ENCODE measurements around the gene NKX2-4. TPM values are rescaled to one million over a fixed set of nuclear protein-coding genes. Genes with fewer than 3 reads are reported as not detected.

The NKX2-4 gene
- total RNA-seq, 2 donors from 2014 or later: not detected

DNA sequence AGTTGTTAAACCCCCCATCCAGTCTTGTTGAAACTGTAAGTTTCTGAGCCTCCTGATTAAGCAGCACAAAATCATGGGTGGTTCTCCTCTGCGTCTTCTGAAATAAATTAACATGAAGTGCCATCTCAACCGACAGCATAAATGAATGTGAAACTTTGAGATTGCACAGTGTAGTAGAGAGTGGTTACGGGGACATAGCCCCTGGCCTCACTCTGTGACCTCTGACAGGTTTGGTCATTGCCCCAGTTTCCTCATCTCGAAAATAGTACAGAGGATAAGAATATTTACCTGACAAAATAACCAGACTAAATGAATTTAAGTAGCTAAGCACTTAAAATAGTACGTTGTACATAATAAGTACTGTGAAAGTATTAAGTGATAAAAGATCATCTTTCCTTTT is 19.1 kb downstream of the NKX2-4 start:
- Histone ChIP-seq H3K9me3 (no peaks in the 10 kb centered on the region), H3K36me3 (no peaks in the 10 kb centered on the region), H3K4me3 (no peak overlapping the region), H3K27ac (no peak overlapping the region), H3K4me1 (no peaks in the 10 kb centered on the region), H3K27me3 (no peaks in the 10 kb centered on the region), H3K9ac (ENCODE audit: low read depth in 2 of 2, low read length in 2 of 2) (no peak overlapping the region)
- TF ChIP-seq, protein P1, sequence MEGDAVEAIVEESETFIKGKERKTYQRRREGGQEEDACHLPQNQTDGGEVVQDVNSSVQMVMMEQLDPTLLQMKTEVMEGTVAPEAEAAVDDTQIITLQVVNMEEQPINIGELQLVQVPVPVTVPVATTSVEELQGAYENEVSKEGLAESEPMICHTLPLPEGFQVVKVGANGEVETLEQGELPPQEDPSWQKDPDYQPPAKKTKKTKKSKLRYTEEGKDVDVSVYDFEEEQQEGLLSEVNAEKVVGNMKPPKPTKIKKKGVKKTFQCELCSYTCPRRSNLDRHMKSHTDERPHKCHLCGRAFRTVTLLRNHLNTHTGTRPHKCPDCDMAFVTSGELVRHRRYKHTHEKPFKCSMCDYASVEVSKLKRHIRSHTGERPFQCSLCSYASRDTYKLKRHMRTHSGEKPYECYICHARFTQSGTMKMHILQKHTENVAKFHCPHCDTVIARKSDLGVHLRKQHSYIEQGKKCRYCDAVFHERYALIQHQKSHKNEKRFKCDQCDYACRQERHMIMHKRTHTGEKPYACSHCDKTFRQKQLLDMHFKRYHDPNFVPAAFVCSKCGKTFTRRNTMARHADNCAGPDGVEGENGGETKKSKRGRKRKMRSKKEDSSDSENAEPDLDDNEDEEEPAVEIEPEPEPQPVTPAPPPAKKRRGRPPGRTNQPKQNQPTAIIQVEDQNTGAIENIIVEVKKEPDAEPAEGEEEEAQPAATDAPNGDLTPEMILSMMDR (IDR thresholded peaks at IDR 0.05): no peak
- intact Hi-C loops (cut with DNase I): no loop called here
- DNase-seq: no peak

DNA sequence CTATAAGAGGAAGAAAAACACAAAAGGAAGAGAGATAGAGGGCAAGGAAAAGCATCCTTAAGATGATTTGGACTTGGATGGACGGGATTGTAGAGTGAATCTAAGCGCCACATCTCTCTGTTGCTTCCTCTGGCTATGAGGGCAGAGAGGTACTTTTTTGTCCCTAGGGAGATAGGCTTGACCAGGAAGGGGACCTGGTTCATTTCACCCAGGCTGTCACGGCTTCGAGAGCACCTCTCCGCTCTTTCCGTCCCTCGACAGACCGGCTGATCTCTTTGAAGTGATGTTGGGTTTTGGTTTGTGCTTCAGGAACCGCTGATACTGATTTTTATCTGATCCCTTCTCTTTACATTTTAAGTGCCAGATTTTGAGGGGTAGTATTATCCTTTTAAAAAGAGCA is 19.6 kb downstream of the NKX2-4 start:
- Histone ChIP-seq H3K9me3 (no peaks in the 10 kb centered on the region), H3K4me3 (no peak overlapping the region), H3K4me1 (no peaks in the 10 kb centered on the region), H3K9ac (ENCODE audit: low read depth in 2 of 2, low read length in 2 of 2) (no peak overlapping the region), H3K36me3 (no peaks in the 10 kb centered on the region), H3K27me3 (no peaks in the 10 kb centered on the region), H3K27ac (no peak overlapping the region)
- TF ChIP-seq, protein P1 (IDR thresholded peaks at IDR 0.05): no peak
- intact Hi-C loops (cut with DNase I): no loop called here
- DNase-seq: no peak

DNA sequence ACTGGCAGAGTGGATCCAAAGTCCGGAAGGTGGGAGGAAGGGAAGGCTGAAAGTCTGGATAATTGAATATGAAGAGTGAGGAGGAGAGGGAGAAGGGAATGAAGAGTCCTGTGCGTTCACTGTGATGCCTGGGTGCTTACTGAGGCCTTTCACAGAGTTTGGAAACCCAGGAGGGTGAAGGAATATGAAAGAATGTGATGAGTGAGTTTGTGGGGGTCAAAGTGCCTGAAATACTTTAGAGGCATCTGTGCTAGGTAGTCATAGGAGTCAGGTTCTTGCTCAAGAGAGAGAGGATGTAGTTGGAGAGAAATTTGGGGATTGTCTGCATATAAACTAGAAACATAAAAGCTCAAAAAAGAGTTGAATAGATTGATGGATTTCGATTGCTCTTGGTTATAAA is 20.7 kb downstream of the NKX2-4 start:
- intact Hi-C loops (cut with DNase I): no loop called here
- Histone ChIP-seq H3K36me3 (no peaks in the 10 kb centered on the region), H3K27me3 (no peaks in the 10 kb centered on the region), H3K9me3 (no peaks in the 10 kb centered on the region), H3K9ac (ENCODE audit: low read depth in 2 of 2, low read length in 2 of 2) (no peak overlapping the region), H3K4me3 (no peak overlapping the region), H3K27ac (no peak overlapping the region), H3K4me1 (no peaks in the 10 kb centered on the region)
- no peak for DNase-seq
- TF ChIP-seq, protein P1 (IDR thresholded peaks at IDR 0.05): no peak

DNA sequence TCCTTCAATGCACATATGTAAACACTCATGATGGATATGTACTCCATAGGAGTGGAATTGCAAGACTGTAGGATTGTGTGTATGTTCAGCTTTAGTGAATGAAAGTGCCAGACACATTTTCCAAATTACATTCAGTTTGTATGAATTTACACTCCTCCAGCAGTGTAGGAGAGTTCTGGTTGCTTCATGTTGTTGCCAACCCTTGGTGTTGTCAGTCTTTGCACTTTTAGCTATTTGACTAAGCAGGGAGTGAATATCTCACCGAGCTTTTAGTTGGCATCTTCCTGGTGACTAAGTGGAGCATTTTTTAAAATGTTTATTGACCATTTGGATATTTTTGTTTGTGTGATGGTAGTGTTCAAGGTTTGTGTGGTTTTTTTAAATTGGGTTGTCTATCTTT is 23.9 kb downstream of the NKX2-4 start:
- Histone ChIP-seq H3K27ac (no peak overlapping the region), H3K36me3 (no peaks in the 10 kb centered on the region), H3K9me3 (no peaks in the 10 kb centered on the region), H3K9ac (ENCODE audit: low read depth in 2 of 2, low read length in 2 of 2) (no peak overlapping the region), H3K4me1 (no peaks in the 10 kb centered on the region), H3K27me3 (no peaks in the 10 kb centered on the region), H3K4me3 (no peak overlapping the region)
- intact Hi-C loops (cut with DNase I): no loop called here
- DNase-seq: no peak
- TF ChIP-seq, protein P1 (IDR thresholded peaks at IDR 0.05): no peak

DNA sequence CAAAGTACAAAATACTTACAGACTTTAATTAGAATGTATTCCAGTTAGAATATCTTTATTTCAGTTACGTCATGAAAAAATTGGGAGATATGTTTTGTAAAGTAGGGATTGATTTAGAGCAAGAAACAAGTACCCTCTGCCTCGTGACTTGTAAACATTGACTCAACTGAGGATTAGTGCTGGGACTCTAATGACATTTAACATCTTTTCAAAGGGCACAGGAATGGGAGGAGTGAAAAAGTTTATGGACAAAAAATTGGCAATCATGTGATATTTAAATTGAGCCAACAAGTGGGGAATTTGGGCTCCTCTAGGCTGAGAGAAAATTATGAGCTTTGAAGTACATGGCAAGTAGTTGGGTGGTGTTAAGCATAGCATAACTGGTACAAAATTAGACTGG is 25.3 kb downstream of the NKX2-4 start:
- Histone ChIP-seq H3K9ac (ENCODE audit: low read depth in 2 of 2, low read length in 2 of 2) (no peak overlapping the region), H3K9me3 (no peaks in the 10 kb centered on the region), H3K4me1 (no peaks in the 10 kb centered on the region), H3K27me3 (no peaks in the 10 kb centered on the region), H3K4me3 (no peak overlapping the region), H3K27ac (no peak overlapping the region), H3K36me3 (no peaks in the 10 kb centered on the region)
- intact Hi-C loops (cut with DNase I): no loop called here
- no peak for DNase-seq
- TF ChIP-seq, protein P1 (IDR thresholded peaks at IDR 0.05): no peak

DNA sequence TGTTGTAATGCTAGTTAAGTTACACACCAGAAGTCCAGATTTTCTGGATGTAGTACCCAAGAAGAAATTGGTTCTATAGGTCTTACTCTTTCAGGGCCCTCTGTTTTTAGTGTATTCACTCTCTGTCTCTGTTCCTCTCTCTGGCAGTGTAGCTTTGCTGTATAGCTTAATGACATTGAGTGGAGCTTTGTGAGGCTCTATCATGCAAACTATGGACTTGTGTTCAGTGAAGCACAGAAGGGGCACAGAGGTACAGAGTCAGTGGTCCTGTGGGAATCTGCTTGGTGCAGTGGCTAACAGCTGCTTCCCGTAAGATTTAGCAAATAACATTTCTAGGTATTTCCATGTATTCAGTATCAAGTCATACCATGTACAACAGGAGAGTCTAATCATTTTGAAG is 26.1 kb downstream of the NKX2-4 start:
- no peaks in the 10 kb centered on the region for H3K36me3 ChIP-seq
- intact Hi-C loops (cut with DNase I): no loop called here
- TF ChIP-seq, protein P1 (IDR thresholded peaks at IDR 0.05): no peak

More for the DNA sequence above, 26.1 kb downstream of the NKX2-4 start:
- DNase-seq: no peak
- H3K9ac ChIP-seq (ENCODE audit: low read depth in 2 of 2, low read length in 2 of 2): no peak overlapping the region
- no peaks in the 10 kb centered on the region for H3K4me1 ChIP-seq
- no peak overlapping the region for H3K4me3 ChIP-seq
- H3K9me3 ChIP-seq: no peaks in the 10 kb centered on the region
- H3K27me3 ChIP-seq: no peaks in the 10 kb centered on the region
- no peak overlapping the region for H3K27ac ChIP-seq
